ENCODE measurements around the gene SF3B2. TPM values are rescaled to one million over a fixed set of nuclear protein-coding genes. Genes with fewer than 3 reads are reported as not detected.

Gene SF3B2
- total and polyA plus RNA-seq, 9 of the 15 experiments (the other 6 are each of a cell fraction or from before 2014, with no cell fraction given), result 58.3 to 248 (median 157) TPM

DNA sequence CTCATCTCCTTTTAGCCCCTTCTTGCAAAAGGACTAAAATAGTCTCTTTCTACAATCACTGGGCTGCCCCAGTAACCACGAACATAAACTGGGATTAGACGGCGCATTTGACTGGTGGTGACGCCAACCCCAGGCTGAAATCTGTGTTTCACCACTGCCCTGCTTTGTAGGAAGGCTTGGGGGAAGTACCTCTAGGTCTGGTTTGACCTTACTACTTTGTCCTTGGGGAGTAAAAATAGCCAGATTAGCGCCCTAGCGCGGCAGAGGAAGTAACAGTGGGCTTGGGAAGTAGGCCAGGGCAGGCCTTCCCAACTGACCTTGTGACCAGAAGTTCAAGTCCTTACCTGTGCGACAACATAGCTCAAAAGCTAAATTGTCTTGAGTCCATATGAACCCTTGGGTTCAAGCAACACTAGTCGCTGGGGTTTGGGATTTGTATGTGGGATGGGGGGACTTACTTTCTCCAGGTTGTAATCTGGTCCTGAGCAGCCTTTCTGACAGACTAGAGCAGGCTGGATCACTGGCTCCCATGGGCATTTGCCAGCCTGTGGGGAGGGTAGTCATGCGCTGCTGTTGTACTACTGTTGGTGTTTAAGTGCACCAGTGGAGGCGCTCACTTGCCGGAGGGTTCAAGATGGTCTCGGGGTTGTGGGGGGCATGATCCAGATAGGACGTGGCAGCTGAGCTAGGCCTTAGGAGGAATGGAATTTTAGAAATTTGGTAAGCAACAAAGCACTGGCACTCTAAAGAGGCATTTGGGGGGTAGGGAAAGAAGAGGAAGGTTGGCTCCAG is 17.0 kb downstream of the SF3B2 start (continued):
- TF ChIP-seq, protein P1, sequence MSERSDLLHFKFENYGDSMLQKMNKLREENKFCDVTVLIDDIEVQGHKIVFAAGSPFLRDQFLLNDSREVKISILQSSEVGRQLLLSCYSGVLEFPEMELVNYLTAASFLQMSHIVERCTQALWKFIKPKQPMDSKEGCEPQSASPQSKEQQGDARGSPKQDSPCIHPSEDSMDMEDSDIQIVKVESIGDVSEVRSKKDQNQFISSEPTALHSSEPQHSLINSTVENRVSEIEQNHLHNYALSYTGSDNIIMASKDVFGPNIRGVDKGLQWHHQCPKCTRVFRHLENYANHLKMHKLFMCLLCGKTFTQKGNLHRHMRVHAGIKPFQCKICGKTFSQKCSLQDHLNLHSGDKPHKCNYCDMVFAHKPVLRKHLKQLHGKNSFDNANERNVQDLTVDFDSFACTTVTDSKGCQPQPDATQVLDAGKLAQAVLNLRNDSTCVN (CRISPR knock-in tag; IDR thresholded peaks at IDR 0.05), result no peak
- no peak for TF ChIP-seq ETV6 (IDR thresholded peaks at IDR 0.05; ENCODE audit: borderline replicate concordance in 1 of 2, low read depth in 2 of 2, low read length in 1 of 2)
- TF ChIP-seq ETV6 (CRISPR knock-in tag; IDR thresholded peaks at IDR 0.05; ENCODE audit: borderline replicate concordance), result no peak
- no peak for TF ChIP-seq HLTF (IDR thresholded peaks at IDR 0.05)
- no peak for TF ChIP-seq TRIM24 (IDR thresholded peaks at IDR 0.05)
- no peak for TF ChIP-seq EP300 (IDR thresholded peaks at IDR 0.05; ENCODE audit: low read length)
- peak; percentile 23; the same call in 1 of the 2 replicates for TF ChIP-seq CTBP1 (IDR thresholded peaks at IDR 0.05; ENCODE audit: borderline replicate concordance)
- TF ChIP-seq POLR2A (conservative IDR thresholded peaks at IDR 0.05), result peak; percentile 68; the same call in 1 of the 2 replicates
- no peak for TF ChIP-seq ZFP1 (CRISPR knock-in tag; IDR thresholded peaks at IDR 0.05)
- no peak for TF ChIP-seq TBP (optimal IDR thresholded peaks at IDR 0.05; ENCODE audit: low read depth, low read length)
- TF ChIP-seq RFX1 (IDR thresholded peaks at IDR 0.05), result no peak
- TF ChIP-seq ZNF140 (CRISPR knock-in tag; IDR thresholded peaks at IDR 0.05), result no peak
- TF ChIP-seq ZNF76 (CRISPR knock-in tag; IDR thresholded peaks at IDR 0.05; ENCODE audit: borderline replicate concordance), result 0 out of 2 replicates have a peak, but pooled peaks have one; percentile 62
- TF ChIP-seq MAFG (tag; conservative IDR thresholded peaks at IDR 0.05), result no peak
- TF ChIP-seq NUFIP1 (IDR thresholded peaks at IDR 0.05; ENCODE audit: partially characterized antibody), result no peak
- no peak for TF ChIP-seq CBX8 (IDR thresholded peaks at IDR 0.05; ENCODE audit: borderline replicate concordance, extremely low read depth, low read depth, low read length, poor library complexity, severe bottlenecking)
- no peak for TF ChIP-seq KLF1 (tag; IDR thresholded peaks at IDR 0.05)
- no peak for TF ChIP-seq ZNF445 (CRISPR knock-in tag; IDR thresholded peaks at IDR 0.05; ENCODE audit: low read depth)
- TF ChIP-seq SMARCC2 (IDR thresholded peaks at IDR 0.05; ENCODE audit: low read depth), result no peak
- no peak for TF ChIP-seq KAT8 (IDR thresholded peaks at IDR 0.05; ENCODE audit: low read depth)
- TF ChIP-seq HDAC6 (IDR thresholded peaks at IDR 0.05; ENCODE audit: low read depth, low read length), result no peak
- no peak for TF ChIP-seq BACH1 (tag; IDR thresholded peaks at IDR 0.05)
- 0 out of 2 replicates have a peak, but pooled peaks have one; percentile 27 for TF ChIP-seq ETV1 (tag; conservative IDR thresholded peaks at IDR 0.05; ENCODE audit: low read depth)
- TF ChIP-seq STAT5B (CRISPR knock-in tag; IDR thresholded peaks at IDR 0.05), result no peak
- no peak for TF ChIP-seq SAFB2 (IDR thresholded peaks at IDR 0.05; ENCODE audit: borderline replicate concordance, low read depth, low read length, severe bottlenecking)
- no peak for TF ChIP-seq ATF1 (CRISPR knock-in tag; IDR thresholded peaks at IDR 0.05)
- TF ChIP-seq ATF1 (tag; IDR thresholded peaks at IDR 0.05), result no peak
- peak; percentile 40 to 65; a peak in 2 of 4 replicates for TF ChIP-seq KDM1A (IDR thresholded peaks at IDR 0.05)
- TF ChIP-seq, protein P2, sequence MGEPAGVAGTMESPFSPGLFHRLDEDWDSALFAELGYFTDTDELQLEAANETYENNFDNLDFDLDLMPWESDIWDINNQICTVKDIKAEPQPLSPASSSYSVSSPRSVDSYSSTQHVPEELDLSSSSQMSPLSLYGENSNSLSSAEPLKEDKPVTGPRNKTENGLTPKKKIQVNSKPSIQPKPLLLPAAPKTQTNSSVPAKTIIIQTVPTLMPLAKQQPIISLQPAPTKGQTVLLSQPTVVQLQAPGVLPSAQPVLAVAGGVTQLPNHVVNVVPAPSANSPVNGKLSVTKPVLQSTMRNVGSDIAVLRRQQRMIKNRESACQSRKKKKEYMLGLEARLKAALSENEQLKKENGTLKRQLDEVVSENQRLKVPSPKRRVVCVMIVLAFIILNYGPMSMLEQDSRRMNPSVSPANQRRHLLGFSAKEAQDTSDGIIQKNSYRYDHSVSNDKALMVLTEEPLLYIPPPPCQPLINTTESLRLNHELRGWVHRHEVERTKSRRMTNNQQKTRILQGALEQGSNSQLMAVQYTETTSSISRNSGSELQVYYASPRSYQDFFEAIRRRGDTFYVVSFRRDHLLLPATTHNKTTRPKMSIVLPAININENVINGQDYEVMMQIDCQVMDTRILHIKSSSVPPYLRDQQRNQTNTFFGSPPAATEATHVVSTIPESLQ (CRISPR knock-in tag; IDR thresholded peaks at IDR 0.05), result no peak

Data from K562 (cell line).